Immature natural killer cell (primary cell): ENCODE results near the gene NUDC. TPM values are rescaled to one million over a fixed set of nuclear protein-coding genes. Genes with fewer than 3 reads are reported as not detected.
A peak's percentile ranks its signal among the peaks of the same experiment; 100 is the strongest.

Source experiments
- DNase-seq, 3 donors: peaks; one replicate each; pipeline ENCODE4 v3.0.0; 2022; ENCODE audit warnings: mixed read lengths in 1 of 3
- H3K27ac Mint-ChIP-seq, 6 donors: one replicate each; pipeline ENCODE4 v1.8.0; 2020; ENCODE audit warnings: mixed read lengths in 6 of 6, mild to moderate bottlenecking in 5 of 6, inconsistent platforms in 4 of 6, moderate library complexity in 3 of 6
- H3K27me3 Mint-ChIP-seq, 3 donors: one replicate each; pipeline ENCODE4 v1.8.0; 2020 to 2021; ENCODE audit warnings: low read depth in 3 of 3, mild to moderate bottlenecking in 3 of 3, mixed read lengths in 3 of 3, moderate library complexity in 3 of 3, inconsistent platforms in 1 of 3
- H3K36me3 Mint-ChIP-seq, 3 donors: one replicate each; pipeline ENCODE4 v1.8.0; 2020; ENCODE audit warnings: mixed read lengths in 3 of 3, inconsistent platforms in 2 of 3, mild to moderate bottlenecking in 2 of 3
- H3K4me1 Mint-ChIP-seq, 2 donors: one replicate each; pipeline ENCODE4 v1.8.0; 2020; ENCODE audit warnings: inconsistent platforms in 2 of 2, mild to moderate bottlenecking in 2 of 2, mixed read lengths in 2 of 2, moderate library complexity in 1 of 2
- H3K4me3 Mint-ChIP-seq, 5 donors: one replicate each; pipeline ENCODE4 v1.8.0; 2020; ENCODE audit warnings: mild to moderate bottlenecking in 5 of 5, mixed read lengths in 5 of 5, inconsistent platforms in 3 of 5, moderate library complexity in 3 of 5
- H3K9me3 Mint-ChIP-seq, 6 donors: one replicate each; pipeline ENCODE4 v1.8.0; 2020; ENCODE audit warnings: mild to moderate bottlenecking in 6 of 6, mixed read lengths in 6 of 6, inconsistent platforms in 4 of 6, moderate library complexity in 3 of 6
- polyA plus RNA-seq, 3 donors: library from polyadenylated mRNA; unstranded; fragments of 300-500 nt; fragmentation: Illumina TruSeq; gene quantifications; one replicate each; pipeline ENCODE4 v1.2.3, GENCODE V29; 2021

The NUDC gene
- polyA plus RNA-seq, 3 donors from 2014 or later: 60.0 to 116 (median 70.4) TPM

DNA sequence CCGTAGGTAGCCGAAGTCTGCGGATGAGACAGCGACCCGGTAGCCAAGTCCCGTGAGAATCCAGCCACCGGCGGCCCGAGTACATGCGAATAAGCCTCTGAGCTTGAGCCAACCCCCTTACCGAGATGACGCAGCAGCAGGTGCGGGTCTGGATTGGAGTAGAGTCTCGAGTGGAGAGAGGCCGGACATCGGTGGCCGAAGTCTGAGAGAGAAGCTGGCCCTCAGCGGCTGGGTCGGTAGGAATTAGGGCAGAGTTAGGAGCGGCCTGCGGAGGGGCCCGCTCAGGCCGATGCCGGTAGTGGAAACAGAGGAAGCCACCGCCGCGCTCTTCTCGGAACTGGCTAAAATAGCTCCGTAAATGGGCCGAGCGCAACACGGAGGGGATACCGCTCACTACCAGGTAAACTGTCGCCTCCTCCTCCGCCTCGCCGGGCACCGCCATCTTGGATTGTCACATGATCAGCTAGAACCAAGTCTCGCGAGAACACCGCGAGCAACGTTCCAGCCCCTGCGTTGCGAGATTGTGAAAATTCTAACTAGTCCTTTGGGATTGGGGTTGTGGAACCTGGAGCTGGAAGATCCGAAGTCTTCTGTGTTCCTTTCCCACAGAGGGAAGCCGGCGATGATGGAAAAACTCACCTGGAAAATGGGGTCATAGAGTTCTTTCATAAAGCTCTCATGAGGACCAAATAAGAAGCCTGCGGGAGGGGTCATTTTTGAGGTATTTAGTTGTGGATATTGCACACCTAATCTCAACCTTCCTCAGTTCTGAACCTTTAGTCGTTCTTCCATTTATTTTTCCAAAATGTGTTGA lies 21.3 kb upstream of the NUDC start, which contains the start of gene GPATCH3:
GPATCH3 (minus strand) TSS at position 467 of the 814 bp plus-strand sequence; CDS start at position 442, 25 bp downstream.
- Mint-ChIP-seq H3K27ac (peak within 1 kb of the TSS; percentile 92 to 99 (median 99)), H3K36me3 (peaks cover 4 to 8% (median 5%) of the 10 kb centered on the region in 3 donors), H3K9me3 (no peaks in the 10 kb centered on the region), H3K27me3 (peaks cover 1 to 9% (median 3%) of the 10 kb centered on the region in 3 donors), H3K4me3 (peak within 1 kb of the TSS; percentile 93 to 100 (median 94)), H3K4me1 (peaks cover 36 to 39% of the 10 kb centered on the region in 2 donors)
- DNase-seq: peak; percentile 84 to 88 (median 86)

DNA sequence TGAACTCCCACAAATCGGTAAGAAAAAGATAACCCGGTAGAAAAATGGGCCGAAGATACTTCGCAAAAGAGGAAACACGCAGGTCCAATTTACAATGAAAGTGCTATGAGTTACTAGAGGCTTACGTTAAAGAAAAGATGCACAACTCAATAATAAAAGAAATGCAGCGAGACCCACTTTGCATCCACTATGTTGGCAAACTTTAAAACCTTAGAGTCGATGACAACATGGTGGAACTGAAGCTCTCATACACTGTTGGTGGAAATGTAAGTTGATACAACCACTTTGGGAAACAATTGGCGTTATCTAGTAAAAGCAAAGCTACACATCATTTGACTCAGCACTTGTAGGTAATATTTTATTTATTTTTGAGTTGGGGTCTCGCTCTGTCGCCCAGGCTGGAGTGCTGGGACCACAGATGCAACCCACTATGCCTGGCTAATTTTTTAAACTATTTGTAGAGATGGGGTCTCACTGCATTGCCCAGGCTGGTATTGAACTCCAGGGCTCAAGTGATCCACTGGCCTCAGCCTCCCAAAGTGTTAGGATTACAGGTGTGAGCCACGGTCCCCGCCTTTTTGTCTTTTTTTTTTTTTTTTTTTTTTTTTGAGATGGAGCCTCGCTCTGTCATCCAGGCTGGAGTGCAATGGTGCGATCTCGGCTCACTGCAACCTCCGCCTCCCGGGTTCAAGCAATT lies 20.6 kb upstream of the NUDC start:
- H3K36me3 Mint-ChIP-seq: peaks cover 4 to 6% (median 5%) of the 10 kb centered on the region in 3 donors
- no peak for DNase-seq
- peaks cover 1 to 9% (median 3%) of the 10 kb centered on the region in 3 donors for H3K27me3 Mint-ChIP-seq
- peaks cover 36 to 39% of the 10 kb centered on the region in 2 donors for H3K4me1 Mint-ChIP-seq
- peak overlapping the region; percentile 92 to 99 (median 99) for H3K27ac Mint-ChIP-seq
- H3K4me3 Mint-ChIP-seq: peak overlapping the region; percentile 93 to 100 (median 94)
- H3K9me3 Mint-ChIP-seq: no peaks in the 10 kb centered on the region

DNA sequence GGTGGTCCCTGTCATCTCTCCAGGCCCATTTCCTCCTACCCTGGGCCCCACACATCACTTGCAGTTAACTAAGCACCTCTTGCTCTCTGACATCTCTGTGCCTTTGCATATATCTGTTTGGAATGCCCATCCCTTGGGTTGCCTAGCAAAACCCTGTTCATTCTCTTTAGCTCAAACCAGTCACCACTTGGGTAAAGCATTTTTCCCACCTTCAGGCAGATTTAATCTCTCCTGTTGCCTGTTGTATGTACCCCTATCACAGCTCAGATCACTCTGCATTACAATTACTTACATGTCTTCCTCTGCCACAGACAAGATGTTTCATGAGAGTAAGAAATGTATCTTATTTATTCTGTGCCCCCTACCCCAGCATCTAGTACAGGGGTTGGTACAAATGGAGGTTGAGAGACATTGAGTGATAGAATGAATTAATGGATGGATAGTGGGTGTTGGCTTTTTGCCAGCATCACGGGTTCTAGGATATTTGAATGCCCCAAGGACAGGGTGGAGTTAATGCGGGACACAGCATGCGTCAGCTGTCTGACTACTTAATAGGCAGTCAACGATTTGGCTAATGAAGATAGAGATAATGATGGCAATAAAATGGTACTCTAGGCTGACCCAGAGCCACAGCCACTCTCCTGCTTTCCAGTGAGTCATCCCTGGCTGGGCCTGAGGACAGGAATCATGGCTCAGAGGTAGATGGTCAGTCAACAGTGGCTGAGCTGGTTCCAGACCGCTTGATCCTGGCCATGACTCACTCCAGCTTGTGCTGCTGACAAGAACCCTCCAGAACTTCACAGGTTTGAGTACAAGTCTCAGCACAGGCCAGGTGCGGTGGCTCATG lies 14.2 kb upstream of the NUDC start:
- DNase-seq: no peak
- no peaks in the 10 kb centered on the region for H3K36me3 Mint-ChIP-seq

DNA sequence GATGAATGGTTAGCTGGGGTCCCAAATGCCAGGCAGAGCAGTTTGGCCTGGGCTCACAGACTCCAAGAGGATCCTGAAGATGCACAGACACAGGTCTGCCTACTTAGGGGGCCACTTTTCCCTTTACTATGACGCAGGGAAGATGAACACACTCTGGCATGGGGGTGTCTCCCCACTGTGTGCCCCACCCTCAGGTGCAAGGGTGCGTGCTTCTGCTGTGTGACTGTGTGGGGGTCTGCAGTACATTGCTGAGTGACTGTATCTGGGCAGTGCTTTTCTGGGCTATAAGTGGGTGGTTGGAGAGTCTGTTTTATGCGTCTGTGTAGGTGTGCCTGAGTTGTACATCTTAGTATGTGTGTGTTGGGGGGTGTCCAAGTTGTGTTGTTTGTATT lies 11.6 kb upstream of the NUDC start:
- Mint-ChIP-seq H3K4me1 (no peaks in the 10 kb centered on the region), H3K27ac (no peak overlapping the region), H3K4me3 (no peak overlapping the region), H3K9me3 (no peaks in the 10 kb centered on the region), H3K27me3 (peaks cover 0 to 5% (median 0%) of the 10 kb centered on the region in 3 donors), H3K36me3 (no peaks in the 10 kb centered on the region)
- DNase-seq: no peak

More for the DNA sequence above, 14.2 kb upstream of the NUDC start:
- Mint-ChIP-seq H3K4me1 (peaks cover 1 to 2% of the 10 kb centered on the region in 2 donors), H3K27ac (no peak overlapping the region), H3K9me3 (no peaks in the 10 kb centered on the region), H3K4me3 (no peak overlapping the region), H3K27me3 (peaks cover 0 to 6% (median 0%) of the 10 kb centered on the region in 3 donors)

DNA sequence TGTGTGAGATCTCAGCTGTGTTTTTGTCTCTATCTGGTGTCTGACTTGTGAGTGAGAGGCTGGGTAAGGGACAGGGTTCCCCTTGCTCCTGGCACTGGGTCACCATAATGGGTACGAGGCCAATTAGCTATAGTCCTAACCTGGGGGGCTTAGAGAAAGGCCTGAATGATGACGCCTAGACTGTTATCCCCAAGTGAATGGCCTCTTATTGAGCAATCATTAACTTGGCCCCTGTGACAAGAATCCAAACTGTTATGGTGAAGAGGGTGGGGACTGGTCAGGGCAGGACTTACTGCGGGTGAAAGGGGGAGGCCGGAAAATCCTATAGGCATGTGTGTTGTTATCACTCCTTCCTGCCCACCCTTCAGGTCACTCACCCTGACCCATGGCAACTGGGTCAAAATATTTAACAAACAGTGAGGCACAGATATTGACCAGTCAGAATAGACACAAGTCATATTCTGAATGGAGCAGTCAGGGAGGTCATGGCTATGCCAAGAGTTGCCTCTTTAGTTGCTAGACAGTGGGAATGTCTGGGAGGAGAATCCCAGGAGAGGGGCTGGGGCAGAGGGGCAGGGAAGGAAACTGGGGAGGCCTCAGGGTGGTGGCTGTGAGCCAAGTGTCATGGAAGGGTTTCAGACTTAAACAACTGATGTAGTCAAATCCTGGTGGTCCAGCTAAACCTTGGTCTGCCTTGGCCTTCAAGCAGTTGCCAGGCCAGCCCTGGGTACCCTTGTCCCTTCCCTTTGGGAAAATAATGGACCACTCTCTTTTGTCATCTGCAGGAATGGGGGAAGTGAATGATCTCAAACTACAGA lies 11.0 kb upstream of the NUDC start:
- Mint-ChIP-seq H3K4me1 (no peaks in the 10 kb centered on the region), H3K36me3 (no peaks in the 10 kb centered on the region), H3K4me3 (no peak overlapping the region), H3K27me3 (peaks cover 0 to 5% (median 0%) of the 10 kb centered on the region in 3 donors), H3K27ac (no peak overlapping the region), H3K9me3 (no peaks in the 10 kb centered on the region)
- DNase-seq: no peak

DNA sequence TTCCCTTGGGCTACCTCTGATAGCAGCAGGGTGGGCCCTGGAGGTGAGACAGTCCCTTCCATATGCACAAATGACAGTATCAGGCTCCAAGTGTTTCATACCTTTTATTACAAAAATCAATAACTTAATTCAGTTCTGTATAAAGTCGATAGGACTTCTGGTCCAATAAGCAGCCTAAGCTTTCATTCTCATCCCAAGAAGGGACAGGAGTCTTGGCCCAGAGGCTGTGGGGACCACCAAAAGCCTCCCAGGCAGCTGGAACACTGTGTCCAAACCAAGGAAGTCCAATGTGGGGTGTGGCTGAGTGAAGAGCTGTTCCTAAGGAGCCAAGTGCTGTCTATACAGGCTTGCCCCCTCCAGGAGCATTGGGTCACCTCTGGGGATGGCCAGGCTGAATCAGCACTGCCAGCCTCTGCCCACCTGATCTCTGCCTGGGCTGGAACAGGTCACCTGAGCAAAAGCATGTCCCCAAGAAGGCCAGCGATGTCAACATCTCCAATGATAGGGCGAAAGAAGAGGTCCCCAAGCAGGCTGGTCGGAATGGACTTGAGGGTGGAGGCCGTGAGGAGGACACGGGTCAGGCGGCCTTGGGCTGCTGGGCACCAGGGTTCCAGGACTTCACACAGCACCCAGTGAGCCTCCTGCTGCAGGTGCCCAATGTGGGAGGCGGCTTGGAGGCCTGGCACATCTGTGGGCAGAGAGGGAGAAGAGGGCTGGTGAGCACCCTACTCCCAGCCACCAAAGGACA lies 10.0 kb upstream of the NUDC start:
- Mint-ChIP-seq H3K27ac (no peak overlapping the region), H3K27me3 (peaks cover 0 to 5% (median 0%) of the 10 kb centered on the region in 3 donors)

DNA sequence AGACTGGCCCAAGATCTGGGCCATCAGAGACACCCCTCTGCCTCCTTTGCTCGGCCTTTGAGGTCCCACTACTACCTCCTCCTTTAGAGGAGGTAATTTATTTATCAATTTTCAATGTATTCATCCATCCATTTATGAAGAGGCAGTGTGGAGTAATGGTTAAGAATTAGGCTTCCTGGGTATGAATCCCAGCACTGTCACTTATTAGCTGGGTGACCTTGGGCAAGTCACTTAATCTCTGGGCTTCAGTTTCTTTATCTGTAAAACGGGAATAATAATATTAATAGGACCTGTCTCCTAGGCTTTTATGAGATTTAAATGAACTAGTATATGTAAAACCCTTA lies 9.4 kb upstream of the NUDC start:
- no peak for DNase-seq
- no peaks in the 10 kb centered on the region for H3K36me3 Mint-ChIP-seq
- H3K4me1 Mint-ChIP-seq: no peaks in the 10 kb centered on the region
- H3K27ac Mint-ChIP-seq: no peak overlapping the region
- peaks cover 0 to 2% (median 0%) of the 10 kb centered on the region in 3 donors for H3K27me3 Mint-ChIP-seq
- H3K9me3 Mint-ChIP-seq: no peaks in the 10 kb centered on the region
- H3K4me3 Mint-ChIP-seq: no peak overlapping the region

More for the DNA sequence above, 10.0 kb upstream of the NUDC start:
- no peaks in the 10 kb centered on the region for H3K36me3 Mint-ChIP-seq
- no peak overlapping the region for H3K4me3 Mint-ChIP-seq
- no peaks in the 10 kb centered on the region for H3K4me1 Mint-ChIP-seq
- no peak for DNase-seq
- no peaks in the 10 kb centered on the region for H3K9me3 Mint-ChIP-seq

DNA sequence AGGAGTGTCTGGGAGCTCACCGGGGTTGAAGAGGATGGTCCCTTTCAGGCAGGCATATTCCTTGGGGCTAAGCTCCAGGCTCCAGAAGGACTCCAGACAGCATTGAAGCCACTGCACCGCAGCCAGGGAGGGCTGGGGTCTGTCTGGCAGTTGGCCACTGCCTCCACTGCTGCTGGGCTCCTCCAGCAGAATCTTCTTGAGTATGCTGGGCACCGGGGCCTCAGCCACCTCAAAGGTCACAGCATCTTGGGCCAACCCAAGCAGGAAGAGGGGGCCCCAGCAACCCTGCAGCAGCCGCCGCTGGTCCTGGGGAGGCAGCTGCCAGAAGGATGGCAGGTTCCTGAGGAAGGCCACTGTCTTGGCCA lies 8.2 kb upstream of the NUDC start:
- H3K27me3 Mint-ChIP-seq: peaks cover 0 to 2% (median 0%) of the 10 kb centered on the region in 3 donors
- no peaks in the 10 kb centered on the region for H3K4me1 Mint-ChIP-seq
- no peaks in the 10 kb centered on the region for H3K36me3 Mint-ChIP-seq
- H3K27ac Mint-ChIP-seq: no peak overlapping the region
- H3K9me3 Mint-ChIP-seq: no peaks in the 10 kb centered on the region
- no peak for DNase-seq
- no peak overlapping the region for H3K4me3 Mint-ChIP-seq

DNA sequence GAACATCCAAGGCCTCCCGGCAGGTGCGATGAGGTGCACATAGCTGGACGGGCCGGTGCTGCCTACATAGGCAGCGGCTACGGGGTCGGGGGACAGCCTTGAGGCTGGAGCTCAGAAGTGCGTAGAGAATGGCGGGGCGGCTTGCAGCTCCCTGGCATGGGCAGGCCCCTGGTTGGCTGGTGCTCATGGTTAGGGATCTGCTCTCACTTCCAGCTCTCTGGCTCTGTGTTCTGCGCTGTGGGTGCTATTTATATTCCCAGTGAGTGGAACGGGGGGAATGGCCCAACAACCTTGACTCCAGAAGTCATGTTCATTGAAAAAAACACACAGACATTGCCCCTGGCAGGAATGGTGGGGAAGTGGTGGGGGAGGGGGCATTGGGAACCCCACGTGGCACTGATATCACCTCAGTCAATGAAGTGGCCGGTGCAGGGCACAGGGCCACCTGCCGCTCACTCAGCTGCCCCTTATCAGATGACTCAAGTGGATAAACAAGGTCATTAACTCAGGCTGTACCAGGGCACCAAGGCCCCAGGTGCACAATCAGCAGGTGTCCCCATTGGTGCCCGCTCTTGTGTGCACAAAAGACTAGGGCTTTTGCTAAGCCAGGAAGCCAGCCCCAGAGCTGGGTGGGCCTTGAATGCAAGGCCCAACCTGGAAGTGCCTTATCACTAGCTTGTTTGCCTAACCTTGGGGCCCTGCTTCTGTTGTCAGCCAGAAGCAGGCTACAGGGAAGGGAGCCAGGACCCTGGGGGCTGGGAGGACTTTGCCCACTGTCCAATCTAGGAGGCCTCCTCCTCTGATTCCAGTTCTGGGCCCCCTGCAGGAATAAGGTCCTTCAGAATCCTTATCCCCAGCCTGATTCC lies 7.6 kb upstream of the NUDC start, which contains the start of gene NR0B2:
NR0B2 (minus strand) TSS at position 222 of the 866 bp plus-strand sequence; CDS start at position 187, 35 bp downstream.
- DNase-seq: no peak
- Mint-ChIP-seq H3K36me3 (no peaks in the 10 kb centered on the region), H3K4me1 (no peaks in the 10 kb centered on the region), H3K27ac (no peak within 1 kb of the TSS), H3K9me3 (no peaks in the 10 kb centered on the region), H3K27me3 (peaks cover 0 to 2% (median 0%) of the 10 kb centered on the region in 3 donors), H3K4me3 (no peak within 1 kb of the TSS)

DNA sequence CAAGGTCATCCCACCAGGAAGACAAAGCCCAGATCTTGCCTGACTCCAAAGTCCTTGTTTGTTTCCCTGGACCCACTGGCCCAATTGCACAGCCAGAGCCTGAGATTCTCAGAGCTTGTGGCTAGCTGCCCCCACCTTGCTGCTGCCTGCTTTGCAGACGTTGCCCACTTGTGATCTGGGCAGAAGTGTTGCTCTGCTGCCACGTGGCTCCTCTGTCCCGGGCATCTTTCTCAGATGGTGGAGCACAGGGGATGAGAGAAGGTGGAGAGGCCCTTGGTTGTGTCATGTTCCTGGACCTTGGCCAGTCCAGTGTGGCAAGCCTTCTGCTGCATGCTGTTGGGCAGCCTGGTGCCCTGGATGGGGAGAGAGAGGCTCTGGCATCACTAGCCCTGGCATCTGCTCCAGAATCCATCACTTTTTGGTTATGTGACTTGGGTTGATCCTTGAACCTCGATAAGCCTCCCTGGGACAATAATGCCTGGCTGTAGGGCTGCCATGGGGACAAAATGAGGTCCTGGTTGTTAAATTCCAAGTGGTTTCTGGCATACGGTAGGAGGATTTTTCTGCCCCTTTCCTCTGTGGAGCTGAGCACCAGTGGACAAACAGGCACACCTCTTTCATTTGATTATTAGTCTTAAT lies 6.2 kb upstream of the NUDC start:
- H3K27ac Mint-ChIP-seq: no peak overlapping the region
- no peaks in the 10 kb centered on the region for H3K27me3 Mint-ChIP-seq
- H3K36me3 Mint-ChIP-seq: no peaks in the 10 kb centered on the region
- no peaks in the 10 kb centered on the region for H3K9me3 Mint-ChIP-seq
- no peak for DNase-seq
- no peak overlapping the region for H3K4me3 Mint-ChIP-seq
- peaks cover 3 to 8% of the 10 kb centered on the region in 2 donors for H3K4me1 Mint-ChIP-seq

DNA sequence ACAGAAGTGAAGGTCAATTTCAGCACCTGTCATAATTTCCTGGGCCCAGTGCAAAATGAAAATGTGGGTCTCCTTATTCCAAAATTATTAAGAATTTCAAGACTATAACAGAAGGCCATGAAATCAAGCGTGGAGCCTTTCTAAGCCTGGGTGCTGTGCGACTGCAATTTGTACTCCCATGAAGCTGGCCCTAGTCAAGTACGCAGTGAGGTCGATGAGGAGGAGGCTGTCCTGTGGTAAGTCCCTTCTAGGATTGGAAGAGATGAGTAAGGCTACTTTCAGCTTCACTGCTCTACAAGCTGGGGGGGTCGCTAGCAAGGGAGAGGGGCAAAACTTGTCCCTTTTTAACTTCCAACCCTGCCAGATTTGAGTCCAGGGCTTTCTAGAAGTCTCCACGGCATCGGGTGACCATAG lies 410 bp upstream of the NUDC start:
- Mint-ChIP-seq H3K4me3 (peak overlapping the region; percentile 91 to 97 (median 95)), H3K27ac (peak overlapping the region; percentile 91 to 98 (median 96)), H3K9me3 (no peaks in the 10 kb centered on the region), H3K4me1 (peaks cover 34 to 40% of the 10 kb centered on the region in 2 donors), H3K36me3 (peaks cover 0 to 3% (median 0%) of the 10 kb centered on the region in 3 donors), H3K27me3 (peaks cover 3 to 7% (median 5%) of the 10 kb centered on the region in 3 donors)
- no peak for DNase-seq
